CD4-positive, alpha-beta T cell treated with Interleukin-6 for 4 hours (primary cell): ENCODE results near the gene GOLGA8R.
"Not testable (repeated sequence)": the region's sequence is repeated elsewhere in the genome, so short reads cannot be mapped to it uniquely, and the experiment has no call there.

Experiments used
- DNase-seq: peaks from one replicate; pipeline ENCODE4 v3.0.0-alpha.2; 2020; ENCODE audit warnings: mixed read lengths

The GOLGA8R gene

GRCh38 chr15:30414160-30414559 lies at the start of gene GOLGA8R:
Gene GOLGA8R (minus strand): TSS chr15:30414260. CDS start chr15:30414162, 98 bp downstream.
- not testable (repeated sequence) for DNase-seq

GRCh38 chr15:30463849-30464248 lies 49.8 kb upstream of the GOLGA8R start:
- not testable (repeated sequence) for DNase-seq

GRCh38 chr15:30462176-30462575 lies 48.1 kb upstream of the GOLGA8R start:
- DNase-seq = not testable (repeated sequence)

GRCh38 chr15:30452702-30453101 lies 38.6 kb upstream of the GOLGA8R start:
- DNase-seq = not testable (repeated sequence)

- DNase-seq = not testable (repeated sequence)
Measured at GRCh38 chr15:30438348-30438747, 24.3 kb upstream of the GOLGA8R start.

GRCh38 chr15:30435878-30436277 lies 21.8 kb upstream of the GOLGA8R start:
- DNase-seq = not testable (repeated sequence)

- not testable (repeated sequence) for DNase-seq
Measured at GRCh38 chr15:30420723-30421122, 6.7 kb upstream of the GOLGA8R start.

GRCh38 chr15:30407636-30408035 lies 6.4 kb downstream of the GOLGA8R start:
- DNase-seq = not testable (repeated sequence)

- DNase-seq = not testable (repeated sequence)
Measured at GRCh38 chr15:30398988-30399387, 15.1 kb downstream of the GOLGA8R start.

- not testable (repeated sequence) for DNase-seq
Measured at GRCh38 chr15:30393664-30393991, 20.4 kb downstream of the GOLGA8R start.

- DNase-seq = not testable (repeated sequence)
Measured at GRCh38 chr15:30392766-30393663, 21.0 kb downstream of the GOLGA8R start, which contains the start of gene CHRFAM7A. Gene CHRFAM7A (minus strand): TSS chr15:30393540. CDS start chr15:30383351, 10,189 bp downstream.

GRCh38 chr15:30386318-30386887 lies 27.7 kb downstream of the GOLGA8R start:
- DNase-seq = not testable (repeated sequence)

- not testable (repeated sequence) for DNase-seq
Measured at GRCh38 chr15:30377082-30377413, 37.0 kb downstream of the GOLGA8R start.

GRCh38 chr15:30376375-30377081 lies 37.5 kb downstream of the GOLGA8R start:
- DNase-seq = not testable (repeated sequence)

- DNase-seq = not testable (repeated sequence)
Measured at GRCh38 chr15:30375872-30376271, 38.2 kb downstream of the GOLGA8R start.

- DNase-seq = not testable (repeated sequence)
Measured at GRCh38 chr15:30374862-30375261, 39.2 kb downstream of the GOLGA8R start.

- not testable (repeated sequence) for DNase-seq
Measured at GRCh38 chr15:30368271-30368670, 45.8 kb downstream of the GOLGA8R start.

GRCh38 chr15:30367246-30367645 lies 46.8 kb downstream of the GOLGA8R start:
- DNase-seq = not testable (repeated sequence)

- DNase-seq = not testable (repeated sequence)
Measured at GRCh38 chr15:30361404-30361803, 52.7 kb downstream of the GOLGA8R start.

GRCh38 chr15:30360990-30361389 lies 53.1 kb downstream of the GOLGA8R start:
- DNase-seq = not testable (repeated sequence)

GRCh38 chr15:30355043-30355442 lies 59.0 kb downstream of the GOLGA8R start:
- DNase-seq = not testable (repeated sequence)
